Mucosa of descending colon (tissue), 3 donors: Measurements from ENCODE around the gene DPYSL5. TPM values are rescaled to one million over a fixed set of nuclear protein-coding genes. Genes with fewer than 3 reads are reported as not detected.

Experiments used
- ATAC-seq: fragments of 200-7000 bp; cut with Tn5 transposase; one replicate; pipeline ENCODE4 v1.9.1; 2020; ENCODE audit warnings: mild to moderate bottlenecking, moderate library complexity
- DNase-seq, 3 donors: peaks; one replicate each; pipeline ENCODE4 v3.0.0-alpha.2; 2020
- H3K36me3 ChIP-seq: fragments of 200-600 bp; one replicate; pipeline ENCODE4 v1.8.0; 2021; ENCODE audit warnings: low read depth, mild to moderate bottlenecking
- H3K4me1 ChIP-seq: fragments of 200-600 bp; one replicate; pipeline ENCODE4 v1.8.0; 2021; ENCODE audit warnings: low read depth, mild to moderate bottlenecking
- H3K4me3 ChIP-seq: fragments of 200-600 bp; one replicate; pipeline ENCODE4 v1.8.0; 2021; ENCODE audit warnings: mild to moderate bottlenecking
- H3K9me3 ChIP-seq: fragments of 200-600 bp; one replicate; pipeline ENCODE4 v1.8.0; 2021; ENCODE audit warnings: mild to moderate bottlenecking
- intact Hi-C, 2 donors: fragments of 100-400 bp; cut with DNase I in 1 of 2; cut with micrococcal nuclease in 1 of 2; formaldehyde crosslinking; loops; one replicate each; pipeline versions ENCODE4 v1.11.0 to v1.11.1; 2022; cut with DNase I, micrococcal nuclease
- total RNA-seq, 3 donors: library from RNA; stranded (reverse); fragmentation: NEBNext Ultra II Directional in 2 of 3; extraction: Animal tissue kit (Norgen Biotek cat#: 25700) in 2 of 3; gene quantifications; one replicate each; pipeline versions ENCODE4 v1.2.1 to v1.2.4, GENCODE V29; 2021 to 2023
- TF ChIP-seq, protein P1 (sequence below): fragments of 200-600 bp; IDR thresholded peaks from one replicate; pipeline ENCODE4 v1.8.0; 2022; ENCODE audit warnings: antibody characterized with exemption, mild to moderate bottlenecking
- donor health status: DM: no; HTN: no; CAD: no; lungs with moderate emphysema.
- donor health status: DM: no; HTN: no; CAD: no.
- donor health status: DM: no; HTN: yes; CAD: no.

Gene DPYSL5
- total RNA-seq, 3 donors from 2014 or later, result 0.24 to 1.3 (median 0.38) TPM

DNA sequence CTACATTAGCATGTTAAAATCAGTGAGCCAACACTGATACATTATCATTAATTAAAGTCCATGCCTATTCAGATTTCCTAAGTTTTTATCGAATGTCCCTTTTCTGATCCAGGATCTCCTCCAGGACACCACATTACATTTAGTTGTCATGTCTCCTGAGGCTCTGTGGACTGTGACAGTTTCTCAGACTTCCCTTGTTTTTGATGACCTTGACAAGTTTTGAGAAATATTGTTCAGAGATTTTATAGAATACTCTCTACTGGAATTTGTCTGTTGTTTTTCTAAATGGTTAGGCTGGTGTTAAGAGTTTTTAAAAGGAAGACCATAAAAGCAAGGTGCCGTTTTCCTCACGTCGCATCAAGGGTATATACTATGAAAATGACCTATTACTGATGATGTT, 106.2 kb downstream of the DPYSL5 start:
- Histone ChIP-seq H3K4me1 (no peaks in the 10 kb centered on the region), H3K36me3 (no peaks in the 10 kb centered on the region), H3K4me3 (no peak overlapping the region), H3K9me3 (no peaks in the 10 kb centered on the region)
- TF ChIP-seq, protein P1, sequence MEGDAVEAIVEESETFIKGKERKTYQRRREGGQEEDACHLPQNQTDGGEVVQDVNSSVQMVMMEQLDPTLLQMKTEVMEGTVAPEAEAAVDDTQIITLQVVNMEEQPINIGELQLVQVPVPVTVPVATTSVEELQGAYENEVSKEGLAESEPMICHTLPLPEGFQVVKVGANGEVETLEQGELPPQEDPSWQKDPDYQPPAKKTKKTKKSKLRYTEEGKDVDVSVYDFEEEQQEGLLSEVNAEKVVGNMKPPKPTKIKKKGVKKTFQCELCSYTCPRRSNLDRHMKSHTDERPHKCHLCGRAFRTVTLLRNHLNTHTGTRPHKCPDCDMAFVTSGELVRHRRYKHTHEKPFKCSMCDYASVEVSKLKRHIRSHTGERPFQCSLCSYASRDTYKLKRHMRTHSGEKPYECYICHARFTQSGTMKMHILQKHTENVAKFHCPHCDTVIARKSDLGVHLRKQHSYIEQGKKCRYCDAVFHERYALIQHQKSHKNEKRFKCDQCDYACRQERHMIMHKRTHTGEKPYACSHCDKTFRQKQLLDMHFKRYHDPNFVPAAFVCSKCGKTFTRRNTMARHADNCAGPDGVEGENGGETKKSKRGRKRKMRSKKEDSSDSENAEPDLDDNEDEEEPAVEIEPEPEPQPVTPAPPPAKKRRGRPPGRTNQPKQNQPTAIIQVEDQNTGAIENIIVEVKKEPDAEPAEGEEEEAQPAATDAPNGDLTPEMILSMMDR, result no peak
- intact Hi-C loops, result no loop called here
- DNase-seq (no peak), ATAC-seq (no peak)

DNA sequence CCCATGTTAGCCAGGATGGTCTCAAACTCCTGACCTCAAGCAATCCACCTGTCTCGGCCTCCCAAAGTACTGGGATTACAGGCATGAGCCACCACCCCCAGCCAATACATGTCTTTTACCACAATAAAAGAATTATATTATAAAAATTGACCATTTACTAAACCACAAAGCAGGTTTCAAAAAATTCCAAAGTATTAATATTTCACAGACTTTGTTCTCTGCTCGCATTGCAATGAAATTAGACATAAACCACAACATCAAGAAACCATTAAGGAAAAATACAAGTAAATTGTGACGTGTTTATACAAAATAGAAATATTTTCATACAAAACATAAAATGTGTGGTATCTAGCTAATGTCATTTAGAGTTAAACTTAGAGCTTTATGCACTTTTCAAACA, 109.1 kb downstream of the DPYSL5 start:
- no peaks in the 10 kb centered on the region for H3K4me1 ChIP-seq
- TF ChIP-seq, protein P1, result no peak
- H3K36me3 ChIP-seq, result no peaks in the 10 kb centered on the region
- DNase-seq, result no peak
- H3K9me3 ChIP-seq, result no peaks in the 10 kb centered on the region
- intact Hi-C loops, result no loop called here
- no peak for ATAC-seq
- H3K4me3 ChIP-seq, result no peak overlapping the region

DNA sequence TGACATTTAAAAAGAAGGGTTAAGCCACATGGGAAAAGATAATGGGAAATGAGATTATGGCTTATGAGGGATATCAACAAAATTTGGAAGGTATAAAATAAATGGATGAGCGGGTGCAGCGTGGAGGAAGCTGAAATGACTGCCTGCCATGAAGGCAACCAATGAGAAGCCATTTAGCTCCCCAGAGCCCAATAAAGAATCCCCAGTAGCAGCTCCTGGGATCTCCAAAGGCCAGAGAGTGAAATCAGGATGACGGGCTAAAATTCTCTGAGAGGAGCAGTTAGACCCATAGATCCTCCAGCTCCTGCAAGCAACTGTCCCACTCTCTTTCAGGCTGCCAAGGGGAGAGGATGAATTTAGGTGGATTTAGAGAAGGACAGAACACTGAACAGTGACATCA, 109.6 kb downstream of the DPYSL5 start:
- Histone ChIP-seq H3K9me3 (no peaks in the 10 kb centered on the region), H3K36me3 (no peaks in the 10 kb centered on the region), H3K4me3 (no peak overlapping the region), H3K4me1 (no peaks in the 10 kb centered on the region)
- DNase-seq, result no peak
- intact Hi-C loops, result no loop called here
- ATAC-seq, result no peak
- TF ChIP-seq, protein P1, result no peak

DNA sequence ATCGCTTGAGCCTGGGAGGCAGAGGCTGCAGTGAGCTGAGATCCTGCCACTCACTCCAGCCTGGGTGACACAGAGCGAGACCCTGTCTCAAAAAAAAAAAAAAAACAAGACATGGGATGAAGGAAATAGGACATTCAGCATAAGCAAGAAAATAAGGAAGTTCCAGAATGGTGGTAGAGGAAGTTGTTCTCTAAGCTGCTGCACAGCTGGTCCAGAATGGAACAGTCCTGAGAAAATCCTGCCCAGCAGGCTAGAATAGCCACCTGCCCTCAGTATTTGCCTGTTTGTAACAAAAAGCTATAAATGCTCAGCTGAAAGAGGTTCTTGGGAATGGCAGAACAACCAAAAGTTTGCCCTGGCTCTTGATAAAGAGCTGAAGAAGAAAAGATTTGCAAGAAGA, 111.4 kb downstream of the DPYSL5 start:
- TF ChIP-seq, protein P1, result no peak
- DNase-seq (no peak), ATAC-seq (no peak)
- Histone ChIP-seq H3K4me3 (no peak overlapping the region), H3K9me3 (no peaks in the 10 kb centered on the region), H3K36me3 (no peaks in the 10 kb centered on the region), H3K4me1 (no peaks in the 10 kb centered on the region)
- intact Hi-C loops, result no loop called here

DNA sequence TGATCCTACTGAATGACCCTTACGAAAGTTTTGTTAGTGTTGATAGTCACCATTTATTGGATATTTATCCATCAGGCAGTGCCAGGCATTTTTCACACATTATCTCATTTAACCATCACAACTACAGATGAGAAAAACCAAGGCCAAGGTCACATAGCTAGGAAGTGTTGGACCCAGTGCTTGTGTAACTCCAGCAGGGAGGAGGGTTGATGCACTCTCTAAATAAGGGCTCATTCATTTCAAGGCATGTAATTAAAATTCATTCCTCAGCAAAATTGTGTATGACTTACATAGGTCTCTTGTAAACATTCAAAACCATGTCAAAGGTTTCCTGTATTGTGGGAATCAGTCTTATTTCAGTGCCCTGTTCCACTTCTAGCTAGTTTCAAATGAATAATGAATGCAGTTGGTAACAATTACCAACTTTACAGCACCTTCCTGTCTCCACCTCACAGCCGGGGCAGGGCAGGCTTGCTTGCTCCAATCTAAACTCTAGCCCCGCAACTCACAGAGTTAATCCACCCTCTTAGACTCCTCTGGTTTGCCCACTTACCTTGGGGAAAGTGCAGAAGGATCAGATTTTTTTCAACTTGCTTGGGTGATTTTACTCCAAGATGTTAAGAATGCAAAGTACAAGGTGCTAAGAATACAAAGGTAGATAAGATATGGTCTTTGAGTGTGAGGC, 116.7 kb downstream of the DPYSL5 start:
- Histone ChIP-seq H3K4me1 (peaks cover 20% of the 10 kb centered on the region), H3K9me3 (no peaks in the 10 kb centered on the region), H3K36me3 (no peaks in the 10 kb centered on the region), H3K4me3 (no peak overlapping the region)
- DNase-seq (no peak), ATAC-seq (peak; percentile 27)
- intact Hi-C loops, result loop anchor here (5.0 to 10.0 kb wide), 4 partner anchors 50 to 310 kb away; partner anchors contain the start of genes DNAJC5G (in 1 of the 2) and KHK (in 1 of the 2)
- TF ChIP-seq, protein P1, result no peak
